Heart right ventricle (tissue), 16 donors: Measurements from ENCODE around the gene CIITA. TPM values are rescaled to one million over a fixed set of nuclear protein-coding genes. Genes with fewer than 3 reads are reported as not detected.

Source experiments
- ATAC-seq, 8 donors: fragments of 200-7000 bp; cut with Tn5 transposase; one replicate each; pipeline ENCODE4 v1.9.1; 2020; ENCODE audit warnings: mild to moderate bottlenecking in 8 of 8, moderate library complexity in 8 of 8, moderate number of reproducible peaks in 1 of 8
- DNase-seq, 2 donors: peaks; one replicate each; pipeline ENCODE4 v3.0.0-alpha.2; 2020
- H3K27ac ChIP-seq, 10 donors: fragments of 200-600 bp; sonication (generic) in 2 of 10; one replicate each; pipeline versions ENCODE4 v1.5.0 to v1.8.0; 2020 to 2022; ENCODE audit warnings: mild to moderate bottlenecking in 3 of 10
- H3K27me3 ChIP-seq, 7 donors: fragments of 200-600 bp; one replicate each; pipeline ENCODE4 v1.8.0; 2021 to 2022; ENCODE audit warnings: mild to moderate bottlenecking in 2 of 7
- H3K36me3 ChIP-seq, 9 donors: fragments of 200-600 bp; sonication (generic) in 1 of 9; one replicate each; pipeline versions ENCODE4 v1.5.0 to v1.8.0; 2020 to 2022; ENCODE audit warnings: mild to moderate bottlenecking in 2 of 9
- H3K4me1 ChIP-seq, 9 donors: fragments of 200-600 bp; sonication (generic) in 1 of 9; one replicate each; pipeline versions ENCODE4 v1.5.0 to v1.8.0; 2020 to 2022; ENCODE audit warnings: mild to moderate bottlenecking in 4 of 9
- H3K4me3 ChIP-seq, 10 donors: fragments of 200-600 bp; sonication (generic) in 2 of 10; one replicate each; pipeline versions ENCODE4 v1.5.0 to v1.8.0; 2020 to 2022; ENCODE audit warnings: mild to moderate bottlenecking in 7 of 10, moderate library complexity in 2 of 10
- H3K9me3 ChIP-seq, 11 donors: fragments of 200-600 bp in 10 of 11; sonication (generic) in 2 of 11; one replicate each; pipeline versions ENCODE4 v1.5.0 to v1.8.0; 2013 to 2022; ENCODE audit warnings: mild to moderate bottlenecking in 2 of 11, control low read depth in 1 of 11, moderate library complexity in 1 of 11
- CTCF ChIP-seq, 9 donors: fragments of 200-600 bp; sonication (generic) in 2 of 9; IDR thresholded peaks; one replicate each; pipeline versions ENCODE4 v1.5.0 to v1.8.0; 2021 to 2022; ENCODE audit warnings: antibody characterized with exemption in 9 of 9, mild to moderate bottlenecking in 5 of 9, moderate library complexity in 1 of 9
- WGBS, 2 donors: extraction: QIAGEN DNeasy Blood & Tissue Kit; methylation state at CpG; one replicate each; pipeline ENCODE4 v1.1.7; 2013; ENCODE audit warnings: inconsistent platforms in 1 of 2; 5-methylcytosine and 5-hydroxymethylcytosine counted together
- intact Hi-C, 10 donors: fragments of 100-400 bp; cut with DNase I; formaldehyde crosslinking; loops; one replicate each; pipeline versions ENCODE4 v1.11.1 to v1.14.2; 2022
- polyA plus RNA-seq, 2 donors: library from polyadenylated mRNA; stranded (reverse); fragments of 200-250 nt; gene quantifications; one replicate each; pipeline ENCODE4 v1.2.3, GENCODE V29; 2013
- total RNA-seq, 10 donors: library from RNA; stranded (reverse); fragmentation: NEBNext Ultra II Directional in 3 of 10; extraction: Animal tissue kit (Norgen Biotek cat#: 25700) in 3 of 10; gene quantifications; one replicate each; pipeline versions ENCODE4 v1.2.1 to v1.2.4, GENCODE V29; 2021 to 2023
- donor health status: Arrhythmogenic right ventricular cardiomyopathy.
- donor health status: ischemic (EF 13 %, LVEDD 7.1; RV severe dilation, severe dysfunction).
- donor health status: healthy with polysubstance abuse.
- donor health status: DM: no; HTN: yes; CAD: no.
- donor health status: DM: no; HTN: no; CAD: no.
- donor health status: ischemic (EF 25% LVEDD 6.9; RV normal size, moderate dysfunction).
- donor health status: ischemic (EF 25% LVEDD 5.7; RV mildly dilated, moderate dysfunction).
- donor health status: healthy.
- donor health status: DM: yes; HTN: yes; CAD: no.
- donor health status: Ischemic cardiomyopathy.
- donor health status: ischemic (EF 35%, LVEDD 5.7; RV mildly dilated, moderate dysfunction).
- donor health status: nonischemic (EF 11% LVEDD 7.7; RV severe dilation, severe dysfunction).
- donor health status: DM: yes; HTN: yes; CAD: no.
- donor health status: PGD.
- donor health status: ischemic (EF 29% LVEDD 5.4; RV normal size, mild dysfunction).
- donor health status: nonischemic (EF 23%, LVEDD 6.1; RV moderate dilation, normal function).

The CIITA gene
- total and polyA plus RNA-seq, 12 donors: 2.1 to 50.8 (median 8.7) TPM

- peaks cover 17 to 54% (median 46%) of the 10 kb centered on the region in 9 donors for H3K4me1 ChIP-seq
- DNase-seq (peak; percentile 86 to 95), ATAC-seq (peak; percentile 69 to 89 (median 78))
- no peaks in the 10 kb centered on the region for H3K27me3 ChIP-seq
- WGBS, 2 donors: 35 to 50% methylated on average over 21 of the region's 21 CpGs
- peak overlapping the region in 5 of 10 donors; percentile 21 to 34 (median 26) for H3K4me3 ChIP-seq
- H3K36me3 ChIP-seq: peaks cover 0 to 97% (median 0%) of the 10 kb centered on the region in 9 donors
- no peaks in the 10 kb centered on the region for H3K9me3 ChIP-seq
- H3K27ac ChIP-seq: peak overlapping the region in 8 of 10 donors; percentile 17 to 70 (median 62)
- intact Hi-C loops: loop anchor here (2.0 to 10.0 kb wide), 17 partner anchors 41 to 664 kb away; partner anchors contain the start of genes CIITA (in 2 of the 10) and NUBP1 (in 2 of the 10)
- TF ChIP-seq CTCF (IDR thresholded peaks at IDR 0.05): peak; percentile 86 to 98 (median 96)
Measured at GRCh38 chr16:10918294-10919002, 41.4 kb downstream of the CIITA start.

GRCh38 chr16:10919003-10919351 is 42.0 kb downstream of the CIITA start:
- Histone ChIP-seq H3K9me3 (no peaks in the 10 kb centered on the region), H3K36me3 (peaks cover 0 to 99% (median 0%) of the 10 kb centered on the region in 9 donors), H3K27ac (peak overlapping the region in 5 of 10 donors; percentile 17 to 70 (median 65)), H3K4me3 (peak overlapping the region in 1 of 10 donors; percentile 22), H3K27me3 (no peaks in the 10 kb centered on the region), H3K4me1 (peaks cover 18 to 59% (median 49%) of the 10 kb centered on the region in 9 donors)
- peak in 1 of 9 donors; percentile 3 for TF ChIP-seq CTCF (IDR thresholded peaks at IDR 0.05)
- no peak for DNase-seq
- intact Hi-C loops: loop anchor here (2.0 to 10.0 kb wide), 17 partner anchors 42 to 664 kb away; partner anchors contain the start of genes CIITA (in 2 of the 10) and NUBP1 (in 2 of the 10)
- 54 to 59% methylated on average over 7 of the region's 7 CpGs for WGBS, 2 donors
- no peak for ATAC-seq

- Histone ChIP-seq H3K9me3 (peaks cover 0 to 7% (median 0%) of the 10 kb centered on the region in 11 donors), H3K27me3 (no peaks in the 10 kb centered on the region), H3K4me3 (no peak overlapping the region), H3K4me1 (peaks cover 18 to 66% (median 49%) of the 10 kb centered on the region in 9 donors), H3K36me3 (peaks cover 0 to 99% (median 12%) of the 10 kb centered on the region in 9 donors), H3K27ac (peak overlapping the region in 8 of 10 donors; percentile 13 to 88 (median 74))
- DNase-seq (no peak), ATAC-seq (peak in 1 of 8 donors; percentile 10)
- 58 to 65% methylated on average over 15 of the region's 15 CpGs for WGBS, 2 donors
- intact Hi-C loops: loop anchor here in 2 of 10 donors (5.0 to 10.0 kb wide), 3 partner anchors 94 to 396 kb away; no protein-coding TSS in a partner anchor
- TF ChIP-seq CTCF (IDR thresholded peaks at IDR 0.05): no peak
Measured at GRCh38 chr16:10920726-10921427, 43.9 kb downstream of the CIITA start.
